ENCODE results near the gene CCDC9B.

- TF ChIP-seq CTCF (IDR thresholded peaks at IDR 0.05) (peak; percentile 71 to 100 (median 98)), POLR2A (IDR thresholded peaks at IDR 0.05) (no peak)
These were observed 27.2 kb upstream of the CCDC9B start for GRCh38 chr15:40367686-40368611.

Data from esophagus squamous epithelium (tissue), 4 donors.